HG03025 (cell line): ENCODE measurements around the gene TRAPPC13.
"Not testable (repeated sequence)": the region's sequence is repeated elsewhere in the genome, so short reads cannot be mapped to it uniquely, and the experiment has no call there.

ENCODE experiments used
- ATAC-seq: cut with Tn5 transposase; IDR thresholded peaks from one replicate; pipeline ENCODE4 v1.9.1; 2021; ENCODE audit warnings: mild to moderate bottlenecking, moderate library complexity; ENCODE audit not compliant: unreplicated experiment, low FRiP score

The TRAPPC13 gene

DNA sequence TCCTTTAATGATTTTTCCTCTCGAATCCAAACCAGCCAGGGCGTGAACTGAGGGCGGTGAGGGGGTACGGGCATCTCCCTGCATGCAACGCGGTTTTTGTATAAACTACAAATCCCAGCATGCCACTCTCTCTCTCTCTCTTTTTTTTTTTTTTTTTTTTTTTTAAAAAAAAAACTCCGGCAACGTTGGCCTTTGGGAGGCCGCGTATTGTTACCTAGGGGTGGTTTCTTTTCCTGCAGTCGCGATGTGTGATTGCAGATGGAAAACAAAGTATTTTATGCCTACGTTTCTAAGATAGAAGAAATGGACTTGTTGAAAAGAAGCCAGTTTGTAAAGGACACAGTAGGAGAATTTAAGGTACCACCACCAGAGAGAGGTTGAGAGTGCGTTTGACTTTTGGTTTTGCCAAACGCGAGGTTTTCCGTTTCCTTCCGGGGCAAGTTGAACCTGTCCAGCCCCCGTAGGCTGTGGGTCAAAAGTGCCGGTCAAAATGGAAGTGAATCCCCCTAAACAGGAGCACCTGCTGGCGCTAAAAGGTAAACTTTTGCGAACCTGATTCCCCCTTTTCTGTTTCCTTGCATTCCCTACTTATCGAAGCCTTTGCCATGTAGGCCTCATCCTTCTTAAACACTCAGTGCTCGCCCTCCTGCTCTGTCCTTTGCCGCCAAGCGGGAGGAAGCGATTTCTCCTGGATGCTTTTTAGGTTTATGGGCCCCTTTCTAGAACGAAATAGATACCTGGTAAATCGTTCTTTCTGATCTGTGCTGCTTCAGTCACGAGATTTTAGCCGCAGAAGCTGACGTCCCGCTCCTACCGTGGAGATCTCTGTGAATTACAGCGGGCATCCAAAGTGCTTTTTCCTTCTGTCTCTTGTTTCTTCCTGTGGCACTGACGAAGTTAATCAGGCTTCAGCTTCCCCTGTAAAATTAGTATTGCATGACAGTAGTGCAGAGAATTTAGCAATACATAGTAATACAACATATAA, at the start of gene TRAPPC13, which contains the start of gene SHLD3:
TRAPPC13 (plus strand) TSS at position 457 of the 985 bp plus-strand sequence; CDS start at position 491, 34 bp downstream.
SHLD3 (plus strand) TSS at position 457 of the 985 bp plus-strand sequence. CDS start 4,561 bp downstream, outside the sequence.
- peak; percentile 76 for ATAC-seq

- no peak for ATAC-seq
Measured at GRCh38 chr5:65577141-65577540, 47.7 kb upstream of the TRAPPC13 start.

GRCh38 chr5:65588694-65589093, 36.1 kb upstream of the TRAPPC13 start:
- no peak for ATAC-seq

DNA sequence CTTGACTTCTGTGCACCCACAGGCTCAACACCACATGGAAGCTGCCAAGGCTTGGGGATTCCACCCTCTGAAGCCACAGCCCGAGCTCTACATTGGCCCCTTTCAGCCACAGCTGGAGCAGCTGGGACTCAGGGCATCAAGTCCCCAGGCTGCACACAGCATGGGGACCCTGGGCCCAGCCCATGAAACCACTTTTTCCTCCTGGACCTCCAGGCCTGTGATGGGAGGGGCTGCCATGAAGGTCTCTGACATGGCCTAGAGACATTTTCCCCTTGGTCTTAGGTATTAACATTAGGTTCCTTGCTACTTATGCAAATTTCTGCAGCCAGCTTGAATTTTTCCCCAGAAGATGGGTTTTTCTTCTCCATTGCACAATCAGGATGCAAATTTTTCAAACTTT, 23.1 kb upstream of the TRAPPC13 start:
- not testable (repeated sequence) for ATAC-seq

- no peak for ATAC-seq
Measured at GRCh38 chr5:65611524-65611923, 13.3 kb upstream of the TRAPPC13 start.

GRCh38 chr5:65612298-65612907, 12.4 kb upstream of the TRAPPC13 start:
- no peak for ATAC-seq

GRCh38 chr5:65620021-65620420, 4.8 kb upstream of the TRAPPC13 start:
- no peak for ATAC-seq

GRCh38 chr5:65621961-65622360, 2.9 kb upstream of the TRAPPC13 start:
- ATAC-seq: not testable (repeated sequence)

DNA sequence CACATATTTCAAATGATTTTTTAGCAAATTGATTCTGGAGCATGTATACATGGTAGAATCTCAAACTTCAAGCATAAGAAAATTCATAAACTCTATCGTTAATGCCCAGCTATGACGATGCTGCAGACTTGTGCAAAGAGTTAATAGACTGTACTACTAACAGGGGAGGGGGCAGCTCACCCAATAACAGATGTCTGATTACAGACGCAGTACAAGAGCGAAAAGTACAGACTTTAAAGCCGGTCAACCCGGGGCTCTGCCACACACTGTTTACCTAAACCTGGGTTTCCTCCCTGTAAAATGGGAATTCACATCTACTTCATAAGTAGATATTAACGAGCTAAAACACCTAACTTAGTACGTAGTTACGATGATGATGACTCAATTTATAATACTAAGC, 1.3 kb upstream of the TRAPPC13 start:
- no peak for ATAC-seq

DNA sequence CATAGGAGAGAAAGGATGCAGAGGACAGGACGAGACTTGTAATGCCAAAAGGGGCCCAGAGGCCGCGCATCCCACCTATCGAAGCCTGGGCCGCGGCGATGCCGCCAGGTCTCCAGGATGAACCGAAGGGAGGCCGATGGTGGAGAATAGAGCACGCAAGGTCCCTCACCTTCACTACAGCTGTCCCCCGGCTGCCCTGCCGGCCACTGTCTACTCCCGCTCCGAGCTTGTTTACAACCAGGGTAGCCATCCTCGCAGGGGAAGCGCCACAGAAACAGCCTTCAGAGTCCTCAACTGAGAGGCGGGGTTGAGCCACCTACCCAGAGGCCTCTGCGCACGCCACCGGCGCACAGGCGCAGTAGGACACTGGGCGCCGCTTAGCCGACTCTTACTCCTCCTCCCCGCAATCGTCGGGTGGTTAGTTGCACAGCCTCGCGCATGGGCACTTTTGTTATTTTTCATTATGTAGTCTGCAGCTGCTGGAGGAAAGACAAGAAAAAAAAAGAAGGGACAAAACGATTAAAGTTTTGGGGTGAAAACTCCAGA, 729 bp upstream of the TRAPPC13 start, which contains the start of gene TRIM23:
TRIM23 (minus strand) TSS at position 309 of the 546 bp plus-strand sequence; CDS start at position 250, 59 bp downstream.
- ATAC-seq: peak; percentile 94

- no peak for ATAC-seq
Measured at GRCh38 chr5:65625743-65626142, 916 bp downstream of the TRAPPC13 start.

DNA sequence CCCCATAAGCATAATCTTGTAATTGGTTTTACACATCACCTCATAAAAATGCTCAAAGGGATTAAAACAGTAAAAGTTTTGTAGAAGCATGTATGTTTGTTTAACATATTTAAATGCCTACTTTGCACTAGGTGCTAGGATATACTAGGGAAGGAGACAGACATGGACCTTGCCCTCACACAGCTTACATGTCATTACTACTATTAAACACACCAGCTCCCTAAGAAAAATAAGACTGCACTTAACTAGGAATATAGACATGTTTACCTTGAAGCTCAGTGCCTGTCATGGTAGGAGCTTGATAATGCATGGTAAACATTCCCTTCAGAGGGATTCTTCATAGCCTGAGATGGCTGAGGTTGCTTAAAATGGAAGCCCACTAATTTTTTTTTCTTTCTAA, 6.2 kb downstream of the TRAPPC13 start:
- no peak for ATAC-seq

DNA sequence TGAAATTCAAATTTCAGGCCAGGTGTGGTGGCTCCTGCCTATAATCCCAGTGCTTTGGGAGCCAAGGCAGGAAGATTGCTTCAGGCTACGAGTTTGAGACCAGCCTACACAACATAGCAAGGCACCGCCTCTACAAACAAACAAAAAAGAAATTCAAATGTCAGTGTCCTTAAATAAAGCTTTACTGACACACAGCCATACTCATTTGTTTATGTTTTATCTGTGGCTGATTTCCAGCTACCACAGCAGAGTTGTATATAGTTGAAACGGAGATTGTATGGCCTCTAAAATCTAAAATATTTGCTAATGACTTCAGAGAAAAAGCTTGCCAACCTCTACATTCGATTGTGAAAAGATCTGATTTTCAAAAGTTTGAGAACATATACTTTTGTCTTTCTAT, 15.4 kb downstream of the TRAPPC13 start:
- ATAC-seq: no peak

DNA sequence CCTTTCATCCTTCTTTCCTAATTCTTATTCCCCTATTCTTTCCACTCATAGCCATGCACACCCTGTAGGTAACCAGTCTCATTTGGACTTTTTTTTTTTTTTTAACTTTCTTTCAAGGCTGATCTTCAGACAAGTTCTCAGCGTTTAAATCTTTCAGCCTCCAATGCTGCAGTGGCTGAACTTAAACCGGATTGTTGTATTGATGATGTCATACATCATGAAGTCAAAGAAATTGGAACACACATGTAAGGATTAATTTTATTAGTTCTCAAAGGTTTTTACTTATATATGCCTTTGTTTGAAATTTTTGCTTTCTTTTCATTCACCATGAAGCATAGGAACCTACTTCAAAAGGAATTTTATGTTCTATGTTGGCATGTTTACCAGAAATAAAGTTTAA, 22.1 kb downstream of the TRAPPC13 start:
- ATAC-seq: no peak

GRCh38 chr5:65647941-65648340, 23.1 kb downstream of the TRAPPC13 start:
- no peak for ATAC-seq

DNA sequence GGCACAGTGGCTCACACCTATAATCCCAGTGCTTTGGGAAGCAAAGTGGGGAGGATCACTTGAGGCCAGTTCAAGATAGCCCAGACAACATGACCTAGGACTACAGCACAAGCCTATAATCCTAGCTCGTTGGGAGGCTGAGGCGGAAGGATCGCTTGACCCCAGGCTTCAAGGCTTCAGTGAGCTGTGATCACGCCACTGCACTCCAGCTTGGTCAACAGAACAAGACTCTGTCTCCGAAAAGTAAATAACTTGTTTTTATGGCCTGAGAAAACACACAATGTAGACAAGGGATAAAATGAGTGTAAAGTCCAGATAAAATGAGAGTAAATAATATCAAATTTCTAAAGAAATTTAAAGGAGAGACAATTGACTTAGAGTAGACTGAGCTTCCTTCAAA, 26.3 kb downstream of the TRAPPC13 start:
- ATAC-seq: no peak

DNA sequence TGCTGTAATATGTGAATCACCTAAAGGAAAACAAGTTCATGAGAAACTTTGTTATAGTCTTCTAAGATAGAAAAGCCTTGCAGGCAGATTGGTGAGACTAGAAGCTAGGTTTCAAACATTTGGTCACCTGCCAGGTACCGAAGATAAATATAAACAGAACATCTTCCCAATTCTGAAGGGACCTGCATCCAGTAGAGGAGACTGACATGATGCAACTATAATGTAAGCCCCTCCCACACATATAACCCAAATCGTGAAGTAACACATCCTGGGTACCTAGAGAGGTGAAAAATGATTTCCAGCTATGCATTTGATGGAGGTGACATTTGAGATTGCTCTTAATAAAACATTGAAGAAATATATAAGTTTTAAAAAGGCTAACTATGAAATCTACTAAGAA, 29.9 kb downstream of the TRAPPC13 start:
- no peak for ATAC-seq

DNA sequence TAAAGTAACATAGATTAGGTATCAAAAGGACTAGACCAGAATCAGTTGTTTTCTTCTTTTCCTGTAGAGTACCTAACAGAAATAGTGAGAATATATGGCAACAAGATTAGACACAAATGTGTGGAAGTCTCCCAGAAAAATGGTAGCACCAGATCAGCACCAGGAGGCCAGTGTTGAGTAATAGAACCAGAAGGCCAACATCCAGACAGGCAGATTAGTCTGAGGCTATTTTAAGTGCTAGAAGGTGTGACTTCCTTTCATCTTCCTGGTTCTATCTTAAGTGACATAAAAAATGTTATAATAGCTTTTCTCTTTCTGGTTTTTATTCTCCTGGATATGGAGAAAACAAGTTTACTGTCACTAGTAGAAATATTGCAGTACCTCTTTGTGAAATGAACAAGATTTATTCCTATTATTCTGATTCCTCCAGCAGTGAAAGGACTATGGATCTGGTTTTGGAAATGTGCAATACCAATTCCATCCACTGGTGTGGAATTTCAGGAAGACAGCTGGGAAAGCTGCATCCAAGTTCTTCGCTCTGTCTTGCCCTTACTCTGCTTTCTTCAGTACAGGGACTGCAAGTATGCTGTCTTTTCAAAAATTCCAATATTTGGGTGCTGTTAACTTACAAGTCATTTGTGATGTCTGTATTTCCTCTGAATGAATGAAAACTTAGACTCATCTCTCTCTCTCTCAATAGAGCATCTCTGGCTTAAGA, 39.1 kb downstream of the TRAPPC13 start:
- ATAC-seq: no peak

- ATAC-seq: no peak
Measured at GRCh38 chr5:65668696-65669095, 43.9 kb downstream of the TRAPPC13 start.

DNA sequence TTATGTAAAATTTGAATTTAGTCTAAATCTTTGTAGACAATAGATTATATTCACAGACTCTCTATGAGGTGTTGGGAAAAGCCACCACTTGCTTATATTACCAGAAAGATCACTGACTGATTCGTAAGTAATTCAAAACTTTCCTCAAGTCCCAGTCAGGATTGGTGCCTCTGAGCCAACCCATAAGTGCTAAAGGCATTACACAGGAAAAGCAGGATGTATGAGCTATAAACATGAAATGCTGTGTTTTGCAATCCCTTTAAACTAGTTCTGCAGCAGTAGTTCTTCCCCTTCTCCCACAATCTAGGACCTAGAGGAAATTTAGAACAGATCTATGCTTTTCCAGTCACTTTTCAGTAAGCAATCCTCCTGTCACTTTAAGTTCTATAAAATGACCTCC, 48.0 kb downstream of the TRAPPC13 start:
- ATAC-seq: no peak
